DMS79 treated with DMSO at 0.1 percent for 48 hours (cell line): Measurements from ENCODE around the gene RAB13.
A peak's percentile ranks its signal among the peaks of the same experiment; 100 is the strongest.

ENCODE experiments used
- DNase-seq: peaks from one replicate; lab custom pipeline; 2025; lab: John Stamatoyannopoulos, UW

Gene RAB13

GRCh38 chr1:153954826-153955225, 31.3 kb downstream of the RAB13 start:
- no peak for DNase-seq

GRCh38 chr1:153953859-153954365, 32.2 kb downstream of the RAB13 start:
- no peak for DNase-seq

GRCh38 chr1:153951801-153952200, 34.3 kb downstream of the RAB13 start:
- DNase-seq: no peak

GRCh38 chr1:153951183-153951582, 35.0 kb downstream of the RAB13 start:
- no peak for DNase-seq

GRCh38 chr1:153946622-153947241, 39.4 kb downstream of the RAB13 start, which contains the start of gene DENND4B:
TSS of gene DENND4B (minus strand) at chr1:153946718. CDS start at chr1:153944374, 2,344 bp downstream.
- peak; percentile 28 for DNase-seq

GRCh38 chr1:153945795-153946621, 40.1 kb downstream of the RAB13 start:
- peak; percentile 31 for DNase-seq

- no peak for DNase-seq
Observed at GRCh38 chr1:153945131-153945794, 40.9 kb downstream of the RAB13 start.

- DNase-seq: no peak
Observed at GRCh38 chr1:153944827-153945117, 41.4 kb downstream of the RAB13 start.

- no peak for DNase-seq
Observed at GRCh38 chr1:153944005-153944826, 41.9 kb downstream of the RAB13 start.

GRCh38 chr1:153942766-153943549, 43.2 kb downstream of the RAB13 start:
- no peak for DNase-seq

GRCh38 chr1:153941826-153942725, 44.1 kb downstream of the RAB13 start:
- no peak for DNase-seq

- no peak for DNase-seq
Observed at GRCh38 chr1:153940756-153941155, 45.4 kb downstream of the RAB13 start.

- no peak for DNase-seq
Observed at GRCh38 chr1:153939476-153939875, 46.7 kb downstream of the RAB13 start.

GRCh38 chr1:153938996-153939395, 47.1 kb downstream of the RAB13 start:
- no peak for DNase-seq

GRCh38 chr1:153937331-153937730, 48.8 kb downstream of the RAB13 start:
- no peak for DNase-seq

- no peak for DNase-seq
Observed at GRCh38 chr1:153936011-153936802, 49.9 kb downstream of the RAB13 start.

- no peak for DNase-seq
Observed at GRCh38 chr1:153934746-153935145, 51.4 kb downstream of the RAB13 start.

- DNase-seq: no peak
Observed at GRCh38 chr1:153933955-153934354, 52.2 kb downstream of the RAB13 start.

GRCh38 chr1:153933430-153933829, 52.7 kb downstream of the RAB13 start:
- no peak for DNase-seq
